ENCODE data around the gene KIF12. TPM values are rescaled to one million over a fixed set of nuclear protein-coding genes. Genes with fewer than 3 reads are reported as not detected.

The KIF12 gene
- total RNA-seq: under 1 TPM; under 0.01 TPM

DNA sequence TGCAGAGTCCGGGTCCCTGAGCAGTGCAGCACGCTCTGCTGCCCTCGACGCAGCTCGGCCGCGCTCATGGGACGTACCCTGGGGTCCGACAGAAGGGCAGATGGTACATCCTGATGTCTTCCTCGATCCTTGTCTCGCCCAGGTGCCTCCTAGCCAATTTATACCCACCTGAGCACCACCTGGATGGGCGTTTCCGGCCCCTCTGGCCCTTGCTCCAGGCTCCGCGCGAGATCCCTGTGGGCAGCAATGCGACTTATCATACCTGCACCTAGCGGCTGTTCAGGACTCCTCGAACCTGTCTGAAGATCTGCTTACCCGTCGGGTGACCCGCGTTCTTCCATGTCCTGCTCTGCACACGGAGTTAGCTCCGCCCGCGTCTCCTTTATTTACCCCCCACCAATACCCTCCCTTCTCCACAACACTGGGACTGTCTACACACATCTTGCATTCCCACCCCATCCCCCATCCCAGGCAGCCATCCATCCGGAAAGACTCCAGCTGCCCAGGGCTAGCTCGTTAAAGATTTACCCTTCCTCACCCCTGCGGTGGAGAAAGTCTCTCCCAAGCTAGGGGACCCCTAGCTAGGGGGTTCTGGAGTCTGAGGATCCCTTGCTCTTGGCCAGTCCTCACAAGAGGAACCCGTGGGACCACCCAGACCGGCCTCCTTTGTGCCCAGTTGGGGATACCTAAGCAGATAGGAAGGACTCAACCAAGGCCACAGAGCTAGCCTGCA, at the start of gene KIF12:
TSS of gene KIF12 (minus strand) at position 357 of the 733 bp plus-strand sequence. CDS start at position 341, 16 bp downstream.

DNA sequence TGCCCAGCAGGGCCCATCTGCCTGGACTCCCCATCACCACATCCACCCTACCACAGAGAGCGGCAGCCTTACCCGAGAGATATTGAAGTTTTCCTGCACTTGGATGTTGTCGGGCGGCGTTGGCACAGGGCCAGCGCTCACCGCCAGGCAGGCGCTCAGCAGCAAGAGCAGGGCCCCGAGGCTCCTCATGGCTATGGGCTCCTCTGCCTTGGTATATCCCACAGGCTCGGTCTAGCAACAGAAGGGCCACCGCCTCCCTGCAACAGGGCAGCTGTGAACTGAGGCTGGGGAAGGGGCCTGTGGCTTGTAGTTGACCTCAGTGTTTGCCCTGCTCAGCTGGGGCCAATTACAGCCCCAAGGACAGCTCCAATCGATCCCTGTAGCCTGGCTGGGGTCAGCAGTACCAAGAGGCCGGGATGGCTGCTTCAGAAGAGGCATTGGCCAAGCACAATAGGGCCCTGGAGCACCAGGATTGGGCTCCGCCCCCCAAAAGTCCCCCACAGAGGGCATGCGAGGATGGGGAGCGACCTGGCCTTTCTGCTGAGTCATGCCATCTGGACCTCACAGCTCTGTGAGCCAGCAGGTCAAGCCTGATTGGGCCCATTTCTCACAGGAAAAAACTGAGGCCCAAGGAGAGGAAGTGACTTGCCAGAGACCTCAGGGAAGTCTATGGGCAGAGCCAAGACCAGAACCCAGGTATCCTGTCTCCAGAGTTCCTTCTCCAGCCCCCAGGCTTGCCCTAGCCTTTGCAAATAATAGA, 20.9 kb downstream of the KIF12 start, which contains the start of gene AMBP:
TSS of gene AMBP (minus strand) at position 280 of the 760 bp plus-strand sequence. CDS start at position 189, 91 bp downstream.

Other genes starting within 250 kb of the KIF12 start
- 10 to 100 TPM in 1 of 2 donors, 1 to 10 TPM in 1; 9.0 to 12.7 TPM for gene ZNF618, start 223.0 kb downstream of the KIF12 start, total RNA-seq
- not detected for gene AMBP, start 21.0 kb downstream of the KIF12 start, total RNA-seq
- 10 to 100 TPM in 1 of 2 donors, 1 to 10 TPM in 1; 9.0 to 46.1 TPM for gene COL27A1, start 56.2 kb upstream of the KIF12 start, total RNA-seq
- gene ORM1, start 223.8 kb upstream of the KIF12 start, total RNA-seq: not detected
- gene ORM2, start 230.6 kb upstream of the KIF12 start, total RNA-seq: not detected

All from melanocyte of skin (primary cell).